Breast epithelium (tissue), 4 donors: ENCODE results near the gene SLC26A11. TPM values are rescaled to one million over a fixed set of nuclear protein-coding genes. Genes with fewer than 3 reads are reported as not detected.
"Not testable (repeated sequence)": the region's sequence is repeated elsewhere in the genome, so short reads cannot be mapped to it uniquely, and the experiment has no call there.

Experiments
- DNase-seq, 2 donors: peaks; one replicate each; pipeline ENCODE4 v3.0.0-alpha.2; 2019; ENCODE audit warnings: low spot score in 2 of 2
- H3K27ac ChIP-seq, 2 donors: fragments of 200-600 bp; sonication (generic) in 1 of 2; one replicate each; pipeline ENCODE4 v1.5.1; 2016 to 2019; ENCODE audit warnings: mild to moderate bottlenecking in 1 of 2
- H3K27me3 ChIP-seq, 2 donors: fragments of 200-600 bp; sonication (generic) in 1 of 2; one replicate each; pipeline versions ENCODE4 v1.5.1 to v1.6.0; 2017 to 2019; ENCODE audit warnings: control low read depth in 1 of 2, mild to moderate bottlenecking in 1 of 2
- H3K36me3 ChIP-seq: fragments of 200-600 bp; one replicate; pipeline ENCODE4 v1.5.1; 2019
- H3K4me1 ChIP-seq, 2 donors: fragments of 200-600 bp; sonication (generic); one replicate each; pipeline ENCODE4 v1.5.1; 2016 to 2019; ENCODE audit warnings: control low read depth in 1 of 2
- H3K4me3 ChIP-seq, 3 donors: fragments of 200-600 bp; sonication (generic); 1 replicate in 2 of 3; 2 replicates in 1 of 3; pipeline ENCODE4 v1.5.1; 2016 to 2019; ENCODE audit warnings: mild to moderate bottlenecking in 3 of 3, moderate library complexity in 2 of 3
- H3K9me3 ChIP-seq, 2 donors: fragments of 200-600 bp; sonication (generic) in 1 of 2; one replicate each; pipeline ENCODE4 v1.5.1; 2016 to 2019; ENCODE audit warnings: control low read depth in 1 of 2
- POLR2A ChIP-seq: fragments of 450-650 bp; IDR thresholded peaks from one replicate; pipeline ENCODE4 v1.6.1; 2016; ENCODE audit warnings: antibody characterized with exemption, mild to moderate bottlenecking, moderate library complexity
- POLR2AphosphoS5 ChIP-seq, 3 donors: sonication (generic); formaldehyde crosslinking; IDR thresholded peaks; one replicate each; pipeline ENCODE4 v1.6.1; 2017; ENCODE audit warnings: antibody characterized with exemption in 3 of 3
- intact Hi-C: fragments of 100-400 bp; cut with DNase I; formaldehyde crosslinking; loops from one replicate; pipeline ENCODE4 v1.15.1; 2023; ENCODE audit warnings: low total_unique reads
- total RNA-seq, 3 donors: library from RNA; depleted of rRNA; stranded (reverse); fragments of >200 nt; gene quantifications; one replicate each; pipeline ENCODE4 v1.1.0, GENCODE V29; 2016
- TF ChIP-seq, protein P1 (sequence below), 3 donors: fragments of 450-650 bp; IDR thresholded peaks; one replicate each; pipeline ENCODE4 v1.5.1; 2016 to 2017; ENCODE audit warnings: antibody characterized with exemption in 3 of 3, mild to moderate bottlenecking in 3 of 3, moderate library complexity in 3 of 3

SLC26A11 gene
- total RNA-seq, 3 donors from 2014 or later = 12.0 to 20.6 (median 19.0) TPM

- TF ChIP-seq POLR2A = no peak
- TF ChIP-seq, protein P1, sequence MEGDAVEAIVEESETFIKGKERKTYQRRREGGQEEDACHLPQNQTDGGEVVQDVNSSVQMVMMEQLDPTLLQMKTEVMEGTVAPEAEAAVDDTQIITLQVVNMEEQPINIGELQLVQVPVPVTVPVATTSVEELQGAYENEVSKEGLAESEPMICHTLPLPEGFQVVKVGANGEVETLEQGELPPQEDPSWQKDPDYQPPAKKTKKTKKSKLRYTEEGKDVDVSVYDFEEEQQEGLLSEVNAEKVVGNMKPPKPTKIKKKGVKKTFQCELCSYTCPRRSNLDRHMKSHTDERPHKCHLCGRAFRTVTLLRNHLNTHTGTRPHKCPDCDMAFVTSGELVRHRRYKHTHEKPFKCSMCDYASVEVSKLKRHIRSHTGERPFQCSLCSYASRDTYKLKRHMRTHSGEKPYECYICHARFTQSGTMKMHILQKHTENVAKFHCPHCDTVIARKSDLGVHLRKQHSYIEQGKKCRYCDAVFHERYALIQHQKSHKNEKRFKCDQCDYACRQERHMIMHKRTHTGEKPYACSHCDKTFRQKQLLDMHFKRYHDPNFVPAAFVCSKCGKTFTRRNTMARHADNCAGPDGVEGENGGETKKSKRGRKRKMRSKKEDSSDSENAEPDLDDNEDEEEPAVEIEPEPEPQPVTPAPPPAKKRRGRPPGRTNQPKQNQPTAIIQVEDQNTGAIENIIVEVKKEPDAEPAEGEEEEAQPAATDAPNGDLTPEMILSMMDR (IDR thresholded peaks at IDR 0.05) = no peak
- TF ChIP-seq POLR2AphosphoS5 (IDR thresholded peaks at IDR 0.05) = no peak
- DNase-seq = peak; percentile 32 to 80
- Histone ChIP-seq H3K9me3 (peaks cover 0 to 4% of the 10 kb centered on the region in 2 donors), H3K4me1 (no peaks in the 10 kb centered on the region), H3K27me3 (no peaks in the 10 kb centered on the region), H3K4me3 (no peak overlapping the region), H3K36me3 (no peaks in the 10 kb centered on the region), H3K27ac (no peak overlapping the region)
- intact Hi-C loops = no loop called here
Observed at GRCh38 chr17:80297996-80298560, 77.9 kb downstream of the SLC26A11 start.

GRCh38 chr17:80299350-80300100, 79.3 kb downstream of the SLC26A11 start:
- DNase-seq, intact Hi-C loops, H3K36me3 ChIP-seq, H3K27me3 ChIP-seq, H3K4me3 ChIP-seq, H3K4me1 ChIP-seq, H3K27ac ChIP-seq: not testable (repeated sequence)
- peaks cover 14 to 16% of the 10 kb centered on the region in 2 donors for H3K9me3 ChIP-seq

GRCh38 chr17:80300756-80301155, 80.5 kb downstream of the SLC26A11 start:
- DNase-seq, H3K36me3 ChIP-seq, H3K27me3 ChIP-seq, intact Hi-C loops, H3K27ac ChIP-seq, H3K4me1 ChIP-seq, H3K4me3 ChIP-seq: not testable (repeated sequence)
- H3K9me3 ChIP-seq = peaks cover 16% of the 10 kb centered on the region in 2 donors

Other genes starting within 250 kb of the SLC26A11 start
- 10 to 100 TPM; 27.1 to 92.2 (median 32.8) TPM for gene TBC1D16, start 184.6 kb upstream of the SLC26A11 start, total RNA-seq
- 10 to 100 TPM in 2 of 3 donors, 1 to 10 TPM in 1; 7.4 to 11.8 (median 11.6) TPM for gene CCDC40, start 183.8 kb upstream of the SLC26A11 start, total RNA-seq
- gene GAA, start 118.8 kb upstream of the SLC26A11 start, total RNA-seq = 10 to 100 TPM; 40.6 to 80.3 (median 56.5) TPM
- gene EIF4A3, start 73.3 kb upstream of the SLC26A11 start, total RNA-seq = 10 to 100 TPM; 46.2 to 93.1 (median 67.9) TPM
- 10 to 100 TPM in 1 of 3 donors, 1 to 10 TPM in 1, under 1 TPM in 1; 0.32 to 13.8 (median 9.4) TPM for gene CARD14, start 50.4 kb upstream of the SLC26A11 start, total RNA-seq
- 10 to 100 TPM; 28.3 to 38.1 (median 32.1) TPM for gene SGSH, start 94 bp upstream of the SLC26A11 start, total RNA-seq
- gene RNF213, start 40.4 kb downstream of the SLC26A11 start, total RNA-seq = 100 to 1,000 TPM in 2 of 3 donors, 10 to 100 TPM in 1; 96.0 to 111 (median 101) TPM
- 10 to 100 TPM; 13.8 to 17.0 (median 16.7) TPM for gene ENDOV, start 194.7 kb downstream of the SLC26A11 start, total RNA-seq